Hematopoietic multipotent progenitor cell treated with erythropoietin and hydrocortisone succinate and interleukin-3 and kit ligand, for 15 days (in vitro differentiated cells): ENCODE results near the gene ARL5A.

Source experiments
- DNase-seq: peaks from one replicate; pipeline ENCODE4 v3.0.0-alpha.2; 2015; ENCODE audit warnings: low spot score

ARL5A gene

GRCh38 chr2:151840216-151841046 is 12.2 kb upstream of the ARL5A start:
- DNase-seq, result no peak

DNA sequence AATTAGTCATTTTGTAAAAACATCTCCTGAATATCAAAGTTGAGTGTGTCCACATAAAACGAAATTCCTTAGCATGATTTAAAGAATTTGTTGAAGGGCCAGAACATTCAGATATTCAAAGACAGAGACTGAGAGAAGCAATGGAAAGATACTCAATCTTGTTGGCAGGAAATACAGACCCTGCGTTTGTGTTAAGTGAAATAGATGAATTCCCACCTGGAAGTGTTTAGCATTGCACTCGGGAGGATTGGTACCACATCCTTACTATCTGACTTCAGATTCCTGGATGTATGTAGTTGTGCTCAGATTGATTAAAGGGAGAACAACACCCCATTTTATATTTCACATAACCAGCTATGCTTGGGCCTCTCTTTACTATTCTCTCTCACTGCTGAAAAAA is 9.7 kb upstream of the ARL5A start:
- DNase-seq, result no peak

GRCh38 chr2:151833984-151834383 is 5.8 kb upstream of the ARL5A start:
- DNase-seq, result no peak

DNA sequence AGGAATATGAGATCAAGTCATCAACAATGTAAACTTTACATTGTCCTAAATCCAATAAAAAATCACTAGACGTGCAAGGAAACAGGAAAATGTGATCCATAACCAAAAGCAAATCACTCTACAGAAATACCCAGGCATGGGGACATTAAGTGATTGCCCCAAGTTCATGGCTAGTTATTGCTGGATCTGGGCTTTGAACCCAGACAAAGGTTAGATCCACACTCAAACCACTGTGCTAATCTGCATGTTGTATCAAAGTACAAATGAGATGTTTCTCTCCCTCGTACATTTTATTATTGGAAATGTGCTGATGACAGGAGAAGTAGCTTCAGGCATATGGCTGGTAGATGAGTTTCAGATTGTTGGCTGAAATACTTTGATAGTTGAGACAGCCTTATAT is 2.7 kb upstream of the ARL5A start:
- no peak for DNase-seq

GRCh38 chr2:151828890-151829324 is 686 bp upstream of the ARL5A start:
- DNase-seq, result no peak

DNA sequence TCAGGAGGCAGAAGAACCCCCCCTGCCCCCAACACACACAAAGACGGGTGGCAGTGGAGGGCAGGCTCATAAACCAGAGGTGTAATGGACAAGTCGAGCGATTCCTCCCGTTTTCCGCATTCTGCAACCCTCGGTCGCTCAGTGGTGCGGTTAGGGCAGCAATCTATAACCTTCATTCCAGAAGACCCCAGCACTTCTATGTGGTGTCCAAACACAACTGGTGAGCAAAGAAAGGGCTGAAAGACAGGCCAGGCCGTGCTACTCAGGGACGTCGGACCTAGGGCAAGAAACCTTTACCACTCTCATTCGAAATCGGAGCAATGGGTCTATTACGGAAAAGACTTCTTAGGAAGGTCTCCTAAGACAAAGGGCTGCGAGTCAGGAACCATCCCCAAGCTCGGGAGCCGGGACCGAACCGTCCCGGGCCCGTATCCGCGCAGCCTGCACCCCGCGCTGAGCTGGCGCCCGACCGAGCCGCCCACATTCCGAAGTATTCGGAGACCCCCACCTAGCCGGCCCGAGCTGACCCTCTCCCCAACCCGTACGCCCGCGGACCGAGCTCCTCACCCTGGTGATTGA is 568 bp downstream of the ARL5A start:
- peak; percentile 26 for DNase-seq

DNA sequence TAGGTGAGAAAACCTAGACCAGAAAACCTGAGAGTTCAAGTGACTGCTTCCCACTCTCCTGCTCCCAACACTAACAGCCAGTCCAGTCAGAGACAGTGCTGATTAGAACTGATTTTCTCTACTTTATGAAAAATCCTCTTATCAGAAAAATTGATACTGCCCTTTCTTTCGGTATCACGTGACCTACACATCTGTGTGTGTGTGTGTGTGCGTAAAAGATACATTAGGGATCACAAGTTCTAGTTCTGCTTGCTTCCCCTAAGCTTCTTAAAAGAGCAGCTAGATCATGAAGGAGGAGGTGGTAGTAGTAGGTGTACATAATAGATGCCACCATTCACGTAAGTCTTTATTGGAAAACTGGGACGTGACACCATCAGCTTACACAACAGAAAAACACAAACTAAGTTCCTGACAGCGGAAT is 1.5 kb downstream of the ARL5A start:
- DNase-seq, result peak; percentile 17

- DNase-seq, result no peak
These were observed 3.3 kb downstream of the ARL5A start for GRCh38 chr2:151824886-151825285.

- DNase-seq, result no peak
These were observed 4.6 kb downstream of the ARL5A start for GRCh38 chr2:151823651-151824050.

GRCh38 chr2:151819920-151820319 is 8.3 kb downstream of the ARL5A start:
- DNase-seq, result no peak

- no peak for DNase-seq
These were observed 10.3 kb downstream of the ARL5A start for GRCh38 chr2:151817929-151818328.

- DNase-seq, result no peak
These were observed 11.4 kb downstream of the ARL5A start for GRCh38 chr2:151816843-151817242.

DNA sequence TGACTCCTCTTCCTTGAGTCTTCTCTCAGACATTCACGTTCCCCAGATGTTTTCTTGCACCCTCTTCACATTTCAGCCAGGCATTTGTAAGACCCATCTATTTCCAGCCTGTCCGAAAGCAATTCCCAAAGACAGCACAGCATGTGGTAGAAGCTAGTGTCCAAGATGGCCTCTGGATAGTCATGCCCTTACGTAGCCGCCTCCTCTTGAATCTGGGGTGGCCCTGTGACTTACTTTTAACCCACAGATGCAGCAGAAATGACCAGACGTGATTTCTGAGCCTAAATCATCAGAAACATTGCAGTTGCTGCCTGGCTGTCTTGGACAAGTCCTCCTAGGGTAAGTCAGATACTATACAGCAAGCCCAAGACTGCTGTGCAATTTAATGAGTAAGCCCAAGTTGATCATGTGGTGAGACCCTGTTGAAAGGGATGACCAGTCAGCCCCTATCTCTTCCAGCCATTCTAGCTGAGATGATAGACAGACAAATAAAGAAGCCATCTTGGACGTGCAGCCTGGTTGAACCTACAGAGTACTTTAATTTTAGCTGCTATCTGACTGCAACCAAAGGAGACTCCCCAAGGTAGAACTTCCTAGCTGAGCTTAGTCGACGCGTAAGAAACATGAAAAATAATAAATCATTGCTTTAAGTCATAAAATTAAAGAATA is 12.3 kb downstream of the ARL5A start:
- no peak for DNase-seq

DNA sequence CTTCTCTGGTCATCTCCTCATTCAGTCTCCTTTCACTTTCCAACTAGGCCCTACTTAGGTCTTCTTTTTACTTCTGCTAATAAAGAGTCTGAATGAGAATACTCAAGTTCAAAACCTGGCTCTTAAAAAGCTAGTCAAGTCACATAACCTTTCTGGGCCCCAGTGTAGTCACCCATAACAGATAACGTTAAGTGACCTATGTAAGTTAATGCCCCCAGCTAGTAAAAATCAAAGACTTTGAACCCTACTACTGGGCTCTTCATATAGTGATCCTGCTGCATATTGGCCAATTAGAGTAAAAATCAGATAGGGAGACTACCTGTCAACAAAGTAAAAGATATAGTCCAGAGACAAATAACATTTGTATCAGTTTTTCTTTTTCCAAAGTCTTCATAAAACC is 17.7 kb downstream of the ARL5A start:
- DNase-seq, result no peak

DNA sequence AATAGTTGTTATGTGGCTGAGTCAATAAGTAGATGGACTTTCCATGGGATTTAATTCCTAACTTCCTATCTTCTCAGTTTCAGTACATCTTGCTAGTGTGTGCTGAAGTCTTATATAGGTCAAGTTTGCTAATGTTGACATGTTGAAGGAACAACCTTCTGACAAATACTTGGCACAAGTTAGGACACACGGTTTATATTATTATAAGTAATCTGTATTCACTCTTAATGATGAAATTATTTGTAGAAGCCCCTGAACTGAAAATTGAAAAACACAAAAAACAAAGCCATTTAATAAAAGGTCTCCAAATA is 19.2 kb downstream of the ARL5A start:
- no peak for DNase-seq

DNA sequence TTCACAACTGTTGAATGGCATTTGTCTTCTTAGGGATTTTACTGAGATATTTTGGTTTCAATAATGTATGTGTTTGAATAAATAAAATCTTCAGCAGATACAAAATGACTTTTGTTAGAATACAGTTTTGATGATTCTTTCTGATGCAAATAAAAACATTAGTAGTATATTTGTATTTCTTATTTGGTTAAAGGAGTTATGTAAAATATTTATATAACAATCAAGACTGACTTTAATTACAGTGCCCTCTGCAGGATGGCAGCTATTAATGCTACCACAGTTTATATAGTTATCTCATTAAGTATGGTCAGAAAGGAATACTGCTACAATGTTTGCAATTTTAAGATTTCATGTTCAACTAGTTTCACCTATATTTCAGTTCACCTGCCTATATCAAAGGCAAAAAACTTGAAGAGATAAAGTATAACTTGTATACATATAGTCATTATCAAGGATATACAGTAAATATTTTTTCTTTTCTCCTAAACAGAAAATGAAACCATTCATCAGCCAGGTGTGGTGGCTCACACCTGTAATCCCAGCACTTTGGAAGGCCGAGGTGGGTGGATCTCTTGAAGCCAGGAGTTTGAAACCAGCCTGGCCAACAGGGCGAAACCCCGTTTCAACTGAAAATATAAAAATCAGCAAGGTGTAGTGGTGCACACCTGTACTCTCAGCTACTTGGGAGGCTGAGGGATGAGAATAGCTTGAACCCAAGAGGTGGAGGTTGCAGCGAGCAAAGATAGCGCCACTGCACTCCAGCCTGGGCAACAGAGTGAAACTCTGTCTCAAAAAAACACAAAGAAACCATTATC is 19.8 kb downstream of the ARL5A start:
- peak; percentile 57 for DNase-seq

- DNase-seq, result no peak
These were observed 22.3 kb downstream of the ARL5A start for GRCh38 chr2:151805961-151806360.

DNA sequence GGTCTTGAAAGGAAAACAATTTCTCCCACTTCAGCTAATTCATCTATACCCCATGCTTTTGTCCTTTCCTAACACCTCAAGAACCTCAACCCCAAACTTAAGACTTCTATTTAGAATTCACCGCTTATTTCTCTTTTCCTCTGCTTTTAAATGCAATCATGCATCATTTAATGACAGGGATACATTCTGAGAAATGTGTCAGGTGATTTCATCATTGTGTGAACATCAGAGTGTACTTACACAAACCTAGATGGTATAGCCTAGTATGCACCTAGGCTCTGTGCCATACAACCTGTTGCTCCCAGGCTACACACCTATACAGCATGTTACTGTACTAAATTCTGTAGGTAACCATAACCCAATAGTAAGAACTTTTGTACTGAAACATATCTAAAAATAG is 22.9 kb downstream of the ARL5A start:
- DNase-seq, result no peak

- DNase-seq, result no peak
These were observed 24.4 kb downstream of the ARL5A start for GRCh38 chr2:151803811-151804210.

DNA sequence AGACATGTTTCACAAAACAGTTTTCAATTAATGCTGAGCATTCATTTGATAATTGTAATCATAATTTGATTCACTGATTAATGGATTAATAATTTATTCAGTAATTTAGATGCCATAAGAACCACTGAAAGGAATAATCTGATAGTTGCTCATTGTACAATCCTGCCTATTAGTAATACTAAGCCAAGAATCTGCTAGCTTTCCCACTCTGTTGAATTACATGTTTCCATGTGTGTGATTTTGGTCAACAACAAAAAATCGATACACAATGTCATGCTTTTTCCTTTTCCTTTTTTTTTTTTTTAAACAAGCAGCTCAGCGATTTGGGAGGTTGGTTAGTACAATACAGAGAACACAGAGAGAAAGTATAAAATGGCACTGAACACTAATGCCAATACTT is 25.9 kb downstream of the ARL5A start:
- DNase-seq, result no peak

- peak; percentile 21 for DNase-seq
These were observed 28.3 kb downstream of the ARL5A start for GRCh38 chr2:151799886-151800292.

- DNase-seq, result no peak
These were observed 31.4 kb downstream of the ARL5A start for GRCh38 chr2:151796774-151797173.
